Epithelial cell of proximal tubule (primary cell): ENCODE measurements around the gene GXYLT2. TPM values are rescaled to one million over a fixed set of nuclear protein-coding genes. Genes with fewer than 3 reads are reported as not detected.

Experiments
- DNase-seq: peaks from one replicate; pipeline ENCODE4 v3.0.0-alpha.2; 2011; ENCODE audit warnings: low read depth
- H3K4me3 ChIP-seq: 2 replicates; pipeline ENCODE4 v1.5.1; 2011; ENCODE audit warnings: low read depth, mild to moderate bottlenecking, low read length
- total RNA-seq: library from RNA; depleted of rRNA; stranded (reverse); fragments of >200 nt; gene quantifications from 2 replicates; pipeline ENCODE4 v1.2.3, GENCODE V29; 2015
- TF ChIP-seq, protein P1 (sequence below): conservative IDR thresholded peaks from 2 replicates; pipeline ENCODE4 v1.5.1; 2012; ENCODE audit warnings: low read depth, mild to moderate bottlenecking, low read length

Gene GXYLT2
- total RNA-seq, 1 donor from 2014 or later = 1.6 TPM

DNA sequence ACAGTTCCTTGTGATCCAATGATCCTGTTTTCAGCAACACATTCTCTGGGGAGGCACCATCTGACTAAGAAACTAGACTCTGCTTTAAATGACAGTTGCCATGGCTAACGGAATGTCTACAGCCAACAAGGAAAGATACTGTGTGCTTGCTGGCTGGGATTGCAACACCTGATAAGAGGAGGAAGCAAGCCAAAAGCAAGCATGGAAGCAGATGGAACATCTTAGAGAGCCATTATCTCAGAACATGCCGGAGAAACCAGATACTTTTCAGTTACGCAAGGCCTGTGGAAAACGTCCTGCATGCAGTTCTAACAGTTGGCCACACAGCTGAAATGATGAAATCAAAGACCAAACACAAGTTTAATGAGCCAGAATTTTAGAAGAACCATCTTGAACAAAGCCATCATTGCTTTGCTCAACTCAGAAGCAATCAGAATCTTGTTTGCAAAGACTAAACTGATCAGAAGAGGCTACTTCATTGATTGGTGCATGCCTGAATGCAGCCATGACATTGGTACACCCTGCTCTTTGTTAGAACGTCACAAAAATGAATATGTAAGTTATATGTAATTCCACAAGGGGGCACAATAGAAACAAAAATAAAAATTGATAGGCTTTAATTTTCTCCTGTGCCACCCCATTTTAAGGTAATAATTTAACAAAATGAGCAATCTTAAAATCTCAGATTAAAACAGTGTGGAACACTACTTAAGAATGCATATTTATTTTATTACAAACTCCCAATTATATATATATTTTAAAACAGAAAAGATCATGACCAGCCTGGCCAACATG is 50.8 kb downstream of the GXYLT2 start:
- TF ChIP-seq, protein P1, sequence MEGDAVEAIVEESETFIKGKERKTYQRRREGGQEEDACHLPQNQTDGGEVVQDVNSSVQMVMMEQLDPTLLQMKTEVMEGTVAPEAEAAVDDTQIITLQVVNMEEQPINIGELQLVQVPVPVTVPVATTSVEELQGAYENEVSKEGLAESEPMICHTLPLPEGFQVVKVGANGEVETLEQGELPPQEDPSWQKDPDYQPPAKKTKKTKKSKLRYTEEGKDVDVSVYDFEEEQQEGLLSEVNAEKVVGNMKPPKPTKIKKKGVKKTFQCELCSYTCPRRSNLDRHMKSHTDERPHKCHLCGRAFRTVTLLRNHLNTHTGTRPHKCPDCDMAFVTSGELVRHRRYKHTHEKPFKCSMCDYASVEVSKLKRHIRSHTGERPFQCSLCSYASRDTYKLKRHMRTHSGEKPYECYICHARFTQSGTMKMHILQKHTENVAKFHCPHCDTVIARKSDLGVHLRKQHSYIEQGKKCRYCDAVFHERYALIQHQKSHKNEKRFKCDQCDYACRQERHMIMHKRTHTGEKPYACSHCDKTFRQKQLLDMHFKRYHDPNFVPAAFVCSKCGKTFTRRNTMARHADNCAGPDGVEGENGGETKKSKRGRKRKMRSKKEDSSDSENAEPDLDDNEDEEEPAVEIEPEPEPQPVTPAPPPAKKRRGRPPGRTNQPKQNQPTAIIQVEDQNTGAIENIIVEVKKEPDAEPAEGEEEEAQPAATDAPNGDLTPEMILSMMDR = peak; percentile 58
- no peak overlapping the region for H3K4me3 ChIP-seq
- DNase-seq = peak; percentile 65

DNA sequence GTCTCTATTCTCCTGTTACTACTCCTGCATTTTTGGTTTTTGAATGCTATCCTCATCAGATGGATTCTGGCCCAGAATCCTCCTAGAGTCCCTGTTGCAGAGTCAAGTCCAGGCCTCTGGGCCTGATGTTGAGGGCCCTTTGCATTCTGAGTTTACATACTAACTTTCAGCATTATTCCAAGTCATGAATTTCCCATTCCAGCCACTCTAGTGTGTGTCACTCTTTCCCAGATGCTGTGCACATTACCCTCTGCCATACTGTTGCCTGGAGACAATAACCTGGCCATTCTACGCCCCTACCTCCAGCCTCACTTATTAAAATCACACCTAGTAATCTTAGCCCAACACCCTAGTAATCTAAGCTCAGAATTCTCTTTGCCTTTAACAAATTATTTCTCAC is 53.4 kb downstream of the GXYLT2 start:
- DNase-seq = no peak
- TF ChIP-seq, protein P1 = no peak
- no peak overlapping the region for H3K4me3 ChIP-seq

DNA sequence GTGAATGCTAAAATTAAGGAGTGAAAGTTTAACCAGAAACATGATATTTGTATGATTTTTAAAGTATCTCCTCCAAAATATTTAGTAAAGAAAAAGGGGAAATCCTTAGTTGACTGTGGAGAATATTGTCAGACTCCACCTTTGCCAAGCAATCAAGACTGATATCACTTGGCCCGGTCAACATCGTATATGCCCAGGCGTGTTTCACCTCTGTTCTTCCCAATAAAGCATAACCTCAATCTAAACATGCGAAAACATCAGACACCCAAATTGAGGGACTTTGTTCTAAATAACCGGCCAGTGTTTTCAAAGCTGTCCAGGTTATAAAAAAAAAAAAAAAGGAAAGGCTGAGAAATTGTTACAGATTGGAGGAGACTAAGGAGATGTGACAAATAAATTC is 54.6 kb downstream of the GXYLT2 start:
- TF ChIP-seq, protein P1 = no peak
- H3K4me3 ChIP-seq = no peak overlapping the region
- no peak for DNase-seq

DNA sequence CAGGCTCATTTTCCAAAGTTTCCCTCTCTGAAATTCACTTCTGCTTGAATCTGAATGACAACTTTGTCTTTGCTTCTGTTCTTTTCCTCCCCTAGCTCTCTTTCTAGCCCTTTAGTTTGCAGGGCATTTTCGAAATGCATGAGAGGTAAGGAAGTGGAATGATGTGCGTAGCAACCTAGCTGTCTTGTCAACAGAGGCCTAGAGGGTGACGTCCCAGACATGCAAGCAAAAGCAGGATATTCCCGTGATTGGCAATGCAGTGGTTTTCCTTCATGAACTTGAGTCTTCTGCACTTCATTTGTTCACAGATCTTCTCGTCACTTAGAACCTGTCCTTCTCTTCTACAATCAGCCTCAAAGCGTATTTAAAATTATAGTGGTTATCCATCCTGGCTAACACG is 56.9 kb downstream of the GXYLT2 start:
- DNase-seq = no peak
- no peak overlapping the region for H3K4me3 ChIP-seq
- TF ChIP-seq, protein P1 = no peak

DNA sequence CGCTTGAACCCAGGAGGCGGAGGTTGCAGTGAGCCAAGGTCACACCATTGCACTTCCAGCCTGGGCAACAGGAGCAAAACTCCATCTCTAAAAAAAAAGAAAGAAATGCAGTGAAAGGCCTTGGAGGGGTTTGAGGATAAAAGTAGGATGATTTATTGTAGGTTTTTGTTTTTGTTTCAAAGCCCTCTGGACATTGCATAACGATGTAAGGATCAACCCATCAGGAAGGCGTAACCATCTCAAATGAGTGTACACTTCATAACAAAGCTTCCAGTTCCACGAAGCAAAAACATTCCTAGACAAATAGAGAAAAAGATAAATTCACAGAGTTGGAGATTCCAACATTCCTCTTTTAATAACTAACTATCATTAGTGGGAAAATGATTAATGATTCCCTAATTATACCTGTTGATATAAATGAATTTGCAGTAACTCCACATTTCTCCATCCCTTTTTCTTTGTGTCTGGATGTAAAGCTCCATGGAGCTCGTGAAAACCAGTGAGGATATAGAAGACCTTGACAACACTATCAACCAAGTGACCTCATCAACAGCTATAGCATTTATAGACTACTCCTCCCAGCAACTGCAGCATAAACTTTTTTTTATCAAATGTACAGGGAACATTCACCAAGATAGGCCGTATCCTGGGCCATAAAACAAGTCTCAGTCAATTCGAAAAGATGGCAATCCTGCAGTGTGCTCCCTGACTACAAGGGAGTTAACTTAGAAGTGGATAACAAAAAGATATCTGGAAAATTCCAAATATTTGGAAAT is 60.1 kb downstream of the GXYLT2 start:
- TF ChIP-seq, protein P1 = no peak
- DNase-seq = no peak
- H3K4me3 ChIP-seq = no peak overlapping the region

DNA sequence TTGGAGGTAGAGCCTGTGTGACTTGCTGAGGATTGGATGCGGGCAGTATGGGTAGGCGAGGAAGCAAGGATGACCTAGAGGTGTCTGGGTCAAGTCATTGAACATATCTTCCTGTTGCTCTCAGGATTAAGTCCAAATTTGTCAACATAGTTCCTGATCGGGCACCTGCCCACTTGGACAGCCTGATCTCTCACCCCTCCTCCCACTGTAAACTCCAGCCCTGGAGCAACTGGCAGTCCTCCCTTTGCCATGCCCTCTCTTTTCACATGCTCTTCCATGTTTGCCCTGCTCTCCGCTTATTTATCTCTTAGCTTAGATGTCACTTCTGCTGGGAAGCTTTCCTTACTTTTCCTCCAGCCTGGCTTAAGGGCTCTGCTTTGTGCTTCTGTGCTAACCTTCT is 61.2 kb downstream of the GXYLT2 start:
- TF ChIP-seq, protein P1 = no peak
- DNase-seq = no peak
- no peak overlapping the region for H3K4me3 ChIP-seq
